Lower leg skin (tissue), 3 donors: ENCODE data around the gene TTLL5.

Experiments used
- POLR2A ChIP-seq, 2 donors: fragments of 450-650 bp; IDR thresholded peaks; one replicate each; pipeline ENCODE4 v1.6.1; 2016 to 2017; ENCODE audit warnings: antibody characterized with exemption in 2 of 2, mild to moderate bottlenecking in 1 of 2, moderate library complexity in 1 of 2
- TF ChIP-seq, protein P1 (sequence below), 3 donors: fragments of 450-650 bp; IDR thresholded peaks; one replicate each; pipeline ENCODE4 v1.5.1; 2016; ENCODE audit warnings: antibody characterized with exemption in 3 of 3, mild to moderate bottlenecking in 3 of 3, moderate library complexity in 2 of 3

DNA sequence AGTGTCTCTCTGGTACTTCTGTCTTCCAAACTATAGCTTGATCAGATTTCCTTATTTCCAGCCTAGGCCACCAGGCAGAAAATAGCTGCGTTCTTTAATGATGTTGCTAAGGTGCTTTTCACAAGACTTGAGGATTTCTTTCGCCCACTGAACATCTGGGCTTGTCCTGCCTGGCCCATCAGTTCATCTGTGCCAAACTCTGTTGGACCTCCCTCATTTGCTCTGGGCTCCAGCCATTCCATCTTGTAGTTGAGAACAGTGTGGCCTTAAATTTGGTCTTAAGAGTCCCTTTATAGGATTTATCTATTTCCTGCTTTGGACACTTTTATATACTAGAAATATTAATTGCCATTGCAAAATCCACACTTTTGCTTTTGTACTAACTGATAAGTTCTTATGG lies 109.6 kb downstream of the TTLL5 start:
- TF ChIP-seq POLR2A (IDR thresholded peaks at IDR 0.05): no peak
- TF ChIP-seq, protein P1, sequence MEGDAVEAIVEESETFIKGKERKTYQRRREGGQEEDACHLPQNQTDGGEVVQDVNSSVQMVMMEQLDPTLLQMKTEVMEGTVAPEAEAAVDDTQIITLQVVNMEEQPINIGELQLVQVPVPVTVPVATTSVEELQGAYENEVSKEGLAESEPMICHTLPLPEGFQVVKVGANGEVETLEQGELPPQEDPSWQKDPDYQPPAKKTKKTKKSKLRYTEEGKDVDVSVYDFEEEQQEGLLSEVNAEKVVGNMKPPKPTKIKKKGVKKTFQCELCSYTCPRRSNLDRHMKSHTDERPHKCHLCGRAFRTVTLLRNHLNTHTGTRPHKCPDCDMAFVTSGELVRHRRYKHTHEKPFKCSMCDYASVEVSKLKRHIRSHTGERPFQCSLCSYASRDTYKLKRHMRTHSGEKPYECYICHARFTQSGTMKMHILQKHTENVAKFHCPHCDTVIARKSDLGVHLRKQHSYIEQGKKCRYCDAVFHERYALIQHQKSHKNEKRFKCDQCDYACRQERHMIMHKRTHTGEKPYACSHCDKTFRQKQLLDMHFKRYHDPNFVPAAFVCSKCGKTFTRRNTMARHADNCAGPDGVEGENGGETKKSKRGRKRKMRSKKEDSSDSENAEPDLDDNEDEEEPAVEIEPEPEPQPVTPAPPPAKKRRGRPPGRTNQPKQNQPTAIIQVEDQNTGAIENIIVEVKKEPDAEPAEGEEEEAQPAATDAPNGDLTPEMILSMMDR (IDR thresholded peaks at IDR 0.05): no peak
